ENCODE data around the gene AGBL3. TPM values are rescaled to one million over a fixed set of nuclear protein-coding genes. Genes with fewer than 3 reads are reported as not detected.

The AGBL3 gene
- total and polyA plus RNA-seq, 2 of the 8 experiments (the other 6 are each of a cell fraction or from before 2014, with no cell fraction given): 1.1 to 1.9 TPM

- no peak for TF ChIP-seq CHD7 (IDR thresholded peaks at IDR 0.05; ENCODE audit: insufficient replicate concordance, low read length)
These were observed at the start of gene AGBL3 (continued) for GRCh38 chr7:134986363-134987251.

Data from H1 (cell line).